ENCODE results near the gene ZSWIM5.
A peak's percentile ranks its signal among the peaks of the same experiment; 100 is the strongest.
"Not testable (repeated sequence)": the region's sequence is repeated elsewhere in the genome, so short reads cannot be mapped to it uniquely, and the experiment has no call there.

The ZSWIM5 gene

GRCh38 chr1:44988531-44989156 lies 217.8 kb downstream of the ZSWIM5 start:
- FAIRE-seq (no peak), DNase-seq (ENCODE audit: insufficient read length, low spot score) (no peak)
- no peak for TF ChIP-seq POLR2A (IDR thresholded peaks at IDR 0.05; ENCODE audit: low read depth, low read length)

DNA sequence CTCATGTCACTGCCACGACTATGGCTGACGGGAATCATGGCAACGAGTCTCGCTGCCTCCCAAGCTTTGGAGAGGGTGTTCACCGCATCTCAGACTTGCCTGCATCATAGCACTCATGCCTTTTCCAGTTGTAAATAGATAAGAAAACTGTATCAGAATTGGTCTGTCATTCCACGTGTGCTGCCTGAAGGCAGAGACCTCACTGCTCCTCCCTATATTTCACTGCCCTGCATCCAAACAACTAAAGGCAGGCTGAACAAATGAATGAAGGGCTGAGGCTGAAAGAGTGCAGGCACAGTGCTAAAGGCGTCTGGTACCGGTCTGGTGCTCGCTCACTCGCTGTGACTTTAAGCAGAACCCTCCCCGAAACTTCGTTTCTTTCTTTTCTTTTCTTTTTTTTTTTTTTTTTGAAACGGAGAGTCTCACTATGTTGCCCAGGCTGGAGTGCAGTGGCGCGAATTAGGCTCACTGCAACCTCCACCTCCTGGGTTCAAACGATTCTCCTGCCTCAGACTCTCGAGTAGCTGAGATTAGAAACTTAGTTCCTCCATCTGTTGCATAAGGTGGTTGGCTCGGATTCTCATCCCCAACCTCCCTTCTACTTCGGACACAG lies 220.6 kb downstream of the ZSWIM5 start:
- FAIRE-seq (no peak), DNase-seq (ENCODE audit: insufficient read length, low spot score) (no peak)
- no peak for TF ChIP-seq POLR2A (IDR thresholded peaks at IDR 0.05; ENCODE audit: low read depth, low read length)

- not testable (repeated sequence) for DNase-seq (ENCODE audit: insufficient read length, low spot score)
Measured at GRCh38 chr1:44977372-44977771, 229.0 kb downstream of the ZSWIM5 start.

GRCh38 chr1:44976252-44976651 lies 230.2 kb downstream of the ZSWIM5 start:
- FAIRE-seq: no peak
- no peak for DNase-seq (ENCODE audit: insufficient read length, low spot score)
- TF ChIP-seq POLR2A (IDR thresholded peaks at IDR 0.05; ENCODE audit: low read depth, low read length): no peak

More at GRCh38 chr1:44977372-44977771, 229.0 kb downstream of the ZSWIM5 start:
- not testable (repeated sequence) for FAIRE-seq

DNA sequence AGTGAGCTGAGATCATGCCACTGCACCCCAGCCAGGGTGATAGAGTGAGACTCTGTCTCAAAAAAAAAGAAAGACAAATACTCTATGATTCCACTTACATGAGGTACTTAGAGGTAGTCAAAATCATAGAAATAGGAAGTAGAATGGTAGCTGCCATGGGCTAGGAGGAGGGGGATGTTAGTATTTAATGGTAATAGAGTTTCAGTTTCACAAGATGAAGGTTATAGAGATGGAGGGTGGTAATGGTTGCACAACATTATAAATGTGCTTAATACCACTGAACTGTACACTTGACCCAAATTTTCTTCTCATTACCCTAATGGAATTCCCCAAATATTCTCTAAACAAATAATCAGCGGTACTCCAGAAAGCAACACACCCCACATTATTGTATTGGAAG lies 232.8 kb downstream of the ZSWIM5 start:
- no peak for TF ChIP-seq POLR2A (IDR thresholded peaks at IDR 0.05; ENCODE audit: low read depth, low read length)
- FAIRE-seq: no peak
- no peak for DNase-seq (ENCODE audit: insufficient read length, low spot score)

GRCh38 chr1:44970317-44970716 lies 236.1 kb downstream of the ZSWIM5 start:
- FAIRE-seq (peak; percentile 55), DNase-seq (ENCODE audit: insufficient read length, low spot score) (no peak)
- TF ChIP-seq POLR2A (IDR thresholded peaks at IDR 0.05; ENCODE audit: low read depth, low read length): no peak
